ENCODE results near the gene ALK. TPM values are rescaled to one million over a fixed set of nuclear protein-coding genes. Genes with fewer than 3 reads are reported as not detected.

Gene ALK
- total RNA-seq, 1 experiment from 2014 or later, result 0.87 TPM

DNA sequence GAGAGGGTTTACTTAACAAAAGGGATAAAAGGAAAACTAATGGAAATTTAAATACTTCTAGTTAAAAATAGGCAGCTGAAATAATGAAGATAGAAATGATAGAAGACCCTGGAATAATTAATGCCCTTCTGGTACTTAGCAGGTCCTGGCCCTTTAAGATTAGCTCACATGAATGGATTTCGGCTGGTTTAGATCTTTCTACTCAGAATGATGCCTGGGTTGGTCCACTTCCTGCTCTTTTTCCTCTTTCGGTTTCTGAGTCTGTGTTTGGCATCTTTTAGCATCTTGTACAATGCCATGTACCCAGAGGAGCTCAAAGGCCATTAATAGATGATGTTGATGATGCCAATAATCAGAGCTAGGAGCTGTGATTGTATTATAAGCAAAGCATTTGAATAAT lies 515.7 kb downstream of the ALK start:
- Histone ChIP-seq H3K9me3 (ENCODE audit: low read length) (no peaks in the 10 kb centered on the region), H4K20me1 (ENCODE audit: low read length) (no peaks in the 10 kb centered on the region), H3K9ac (ENCODE audit: low read length) (no peak overlapping the region), H3K27me3 (ENCODE audit: low read length) (no peaks in the 10 kb centered on the region), H3K4me1 (ENCODE audit: insufficient read depth, low read length) (no peaks in the 10 kb centered on the region), H3K4me2 (ENCODE audit: low read length) (no peak overlapping the region), H2AFZ (ENCODE audit: low read length) (no peak overlapping the region), H3K9me2 (replicated peaks; ENCODE audit: low read length) (no peaks in the 10 kb centered on the region), H3F3A (ENCODE audit: low read length, unreplicated experiment) (no peaks in the 10 kb centered on the region), H3K4me3 (ENCODE audit: low read length) (no peak overlapping the region), H3K27ac (ENCODE audit: low read length) (no peak overlapping the region), H3K79me2 (ENCODE audit: low read length) (no peaks in the 10 kb centered on the region), H3K36me3 (ENCODE audit: low read depth, low read length) (no peaks in the 10 kb centered on the region)
- BruUV-seq (replicated peaks), result no TSS peak
- CTCF ChIA-PET, result no interaction called here
- intact Hi-C loops (cut with micrococcal nuclease), result no loop called here
- no peak for DNase-seq
- TF ChIP-seq EZH2phosphoT487 (IDR thresholded peaks at IDR 0.05; ENCODE audit: borderline replicate concordance, low read length) (no peak), EZH2 (IDR thresholded peaks at IDR 0.05; ENCODE audit: low read length, unreplicated experiment) (no peak)
- TF ChIP-seq, protein P1, sequence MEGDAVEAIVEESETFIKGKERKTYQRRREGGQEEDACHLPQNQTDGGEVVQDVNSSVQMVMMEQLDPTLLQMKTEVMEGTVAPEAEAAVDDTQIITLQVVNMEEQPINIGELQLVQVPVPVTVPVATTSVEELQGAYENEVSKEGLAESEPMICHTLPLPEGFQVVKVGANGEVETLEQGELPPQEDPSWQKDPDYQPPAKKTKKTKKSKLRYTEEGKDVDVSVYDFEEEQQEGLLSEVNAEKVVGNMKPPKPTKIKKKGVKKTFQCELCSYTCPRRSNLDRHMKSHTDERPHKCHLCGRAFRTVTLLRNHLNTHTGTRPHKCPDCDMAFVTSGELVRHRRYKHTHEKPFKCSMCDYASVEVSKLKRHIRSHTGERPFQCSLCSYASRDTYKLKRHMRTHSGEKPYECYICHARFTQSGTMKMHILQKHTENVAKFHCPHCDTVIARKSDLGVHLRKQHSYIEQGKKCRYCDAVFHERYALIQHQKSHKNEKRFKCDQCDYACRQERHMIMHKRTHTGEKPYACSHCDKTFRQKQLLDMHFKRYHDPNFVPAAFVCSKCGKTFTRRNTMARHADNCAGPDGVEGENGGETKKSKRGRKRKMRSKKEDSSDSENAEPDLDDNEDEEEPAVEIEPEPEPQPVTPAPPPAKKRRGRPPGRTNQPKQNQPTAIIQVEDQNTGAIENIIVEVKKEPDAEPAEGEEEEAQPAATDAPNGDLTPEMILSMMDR (conservative IDR thresholded peaks at IDR 0.05; ENCODE audit: low read depth, low read length), result no peak
- POLR2A ChIA-PET (ENCODE audit: unreplicated experiment), result no interaction called here
- ATAC-seq, result no peak

GRCh38 chr2:29405266-29405665 lies 516.1 kb downstream of the ALK start:
- Histone ChIP-seq H3K4me2 (ENCODE audit: low read length) (no peak overlapping the region), H2AFZ (ENCODE audit: low read length) (no peak overlapping the region), H3K4me3 (ENCODE audit: low read length) (no peak overlapping the region), H3K27ac (ENCODE audit: low read length) (no peak overlapping the region), H3K9me3 (ENCODE audit: low read length) (no peaks in the 10 kb centered on the region), H3K36me3 (ENCODE audit: low read depth, low read length) (no peaks in the 10 kb centered on the region), H3K79me2 (ENCODE audit: low read length) (no peaks in the 10 kb centered on the region), H3K4me1 (ENCODE audit: insufficient read depth, low read length) (no peaks in the 10 kb centered on the region), H4K20me1 (ENCODE audit: low read length) (no peaks in the 10 kb centered on the region), H3K27me3 (ENCODE audit: low read length) (no peaks in the 10 kb centered on the region), H3K9ac (ENCODE audit: low read length) (no peak overlapping the region), H3F3A (ENCODE audit: low read length, unreplicated experiment) (no peaks in the 10 kb centered on the region), H3K9me2 (replicated peaks; ENCODE audit: low read length) (no peaks in the 10 kb centered on the region)
- intact Hi-C loops (cut with micrococcal nuclease), result no loop called here
- TF ChIP-seq, protein P1 (conservative IDR thresholded peaks at IDR 0.05; ENCODE audit: low read depth, low read length), result no peak
- TF ChIP-seq EZH2 (IDR thresholded peaks at IDR 0.05; ENCODE audit: low read length, unreplicated experiment) (no peak), EZH2phosphoT487 (IDR thresholded peaks at IDR 0.05; ENCODE audit: borderline replicate concordance, low read length) (no peak)
- ChIA-PET CTCF (no interaction called here), POLR2A (ENCODE audit: unreplicated experiment) (no interaction called here)
- DNase-seq (no peak), ATAC-seq (no peak)
- BruUV-seq (replicated peaks), result no TSS peak

DNA sequence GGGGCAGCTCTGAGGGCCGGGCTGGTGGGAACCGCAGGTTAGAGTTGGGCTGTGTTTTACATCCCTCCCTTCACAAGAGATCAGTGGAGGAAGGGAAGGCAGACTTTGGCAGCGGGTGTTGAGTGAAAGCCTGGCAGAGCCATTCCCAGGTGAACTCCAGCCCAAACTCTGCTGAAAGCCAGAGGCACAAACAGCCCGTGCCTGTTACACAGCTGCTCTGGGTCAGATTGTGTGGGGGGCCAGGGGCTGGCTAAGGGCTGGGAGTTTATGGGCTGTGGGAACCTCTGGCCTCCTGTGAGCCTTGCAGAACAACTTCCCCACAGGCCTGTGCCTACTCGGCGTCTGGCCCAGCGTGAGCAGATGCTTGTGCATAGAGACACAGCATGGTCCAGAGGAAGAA lies 519.4 kb downstream of the ALK start:
- no peak overlapping the region for H3K9ac ChIP-seq (ENCODE audit: low read length)
- no peaks in the 10 kb centered on the region for H3K9me2 ChIP-seq (replicated peaks; ENCODE audit: low read length)
- ATAC-seq, result no peak
- H3K27ac ChIP-seq (ENCODE audit: low read length), result no peak overlapping the region
- no peaks in the 10 kb centered on the region for H3K79me2 ChIP-seq (ENCODE audit: low read length)
- no peak for DNase-seq
- H3K4me2 ChIP-seq (ENCODE audit: low read length), result no peak overlapping the region
- H3K27me3 ChIP-seq (ENCODE audit: low read length), result no peaks in the 10 kb centered on the region
- no peaks in the 10 kb centered on the region for H3K9me3 ChIP-seq (ENCODE audit: low read length)
- no peaks in the 10 kb centered on the region for H3F3A ChIP-seq (ENCODE audit: low read length, unreplicated experiment)
- H3K4me1 ChIP-seq (ENCODE audit: insufficient read depth, low read length), result peaks cover 7% of the 10 kb centered on the region
- CTCF ChIA-PET, result no interaction called here
- no TSS peak for BruUV-seq (replicated peaks)
- no peak overlapping the region for H2AFZ ChIP-seq (ENCODE audit: low read length)
- intact Hi-C loops (cut with micrococcal nuclease), result no loop called here
- no peak overlapping the region for H3K4me3 ChIP-seq (ENCODE audit: low read length)
- H3K36me3 ChIP-seq (ENCODE audit: low read depth, low read length), result no peaks in the 10 kb centered on the region
- no peak for TF ChIP-seq EZH2phosphoT487 (IDR thresholded peaks at IDR 0.05; ENCODE audit: borderline replicate concordance, low read length)
- no peak for TF ChIP-seq EZH2 (IDR thresholded peaks at IDR 0.05; ENCODE audit: low read length, unreplicated experiment)
- TF ChIP-seq, protein P1 (conservative IDR thresholded peaks at IDR 0.05; ENCODE audit: low read depth, low read length), result no peak
- H4K20me1 ChIP-seq (ENCODE audit: low read length), result no peaks in the 10 kb centered on the region
- POLR2A ChIA-PET (ENCODE audit: unreplicated experiment), result no interaction called here
